Calu3 (cell line): ENCODE measurements around the gene ZIM2. TPM values are rescaled to one million over a fixed set of nuclear protein-coding genes. Genes with fewer than 3 reads are reported as not detected.

ENCODE experiments used
- BruUV-seq: library from RNA; stranded (reverse); fragments of 400-500 nt; replicated peaks from 2 replicates; lab custom pipeline; 2021; lab: Mats Ljungman, UMichigan
- CTCF ChIA-PET: fragments of 300-600 bp; sonication (Branson Sonifier 250); formaldehyde crosslinking; loops from one replicate; lab custom pipeline; 2022; ENCODE audit warnings: antibody characterized with exemption; lab: Charles Lee
- DNase-seq: peaks from one replicate; pipeline ENCODE4 v3.0.0; 2022
- H3K27ac Mint-ChIP-seq: one replicate; pipeline ENCODE4 v1.8.0; 2022; ENCODE audit warnings: mixed read lengths; ENCODE audit not compliant: unreplicated experiment
- H3K27me3 Mint-ChIP-seq: one replicate; pipeline ENCODE4 v1.8.0; 2022; ENCODE audit warnings: mixed read lengths; ENCODE audit not compliant: unreplicated experiment
- H3K36me3 Mint-ChIP-seq: one replicate; pipeline ENCODE4 v1.8.0; 2022; ENCODE audit warnings: mild to moderate bottlenecking, moderate library complexity, mixed read lengths; ENCODE audit not compliant: insufficient read depth, unreplicated experiment
- H3K4me1 Mint-ChIP-seq: one replicate; pipeline ENCODE4 v1.8.0; 2022; ENCODE audit warnings: mild to moderate bottlenecking, low read depth, mixed read lengths; ENCODE audit not compliant: unreplicated experiment
- H3K4me3 Mint-ChIP-seq: one replicate; pipeline ENCODE4 v1.8.0; 2022; ENCODE audit warnings: mild to moderate bottlenecking, low read depth, moderate library complexity, mixed read lengths; ENCODE audit not compliant: unreplicated experiment
- H3K9me3 Mint-ChIP-seq: one replicate; pipeline ENCODE4 v1.8.0; 2022; ENCODE audit warnings: low read depth, mixed read lengths; ENCODE audit not compliant: unreplicated experiment
- intact Hi-C: fragments of 100-400 bp; cut with micrococcal nuclease; formaldehyde crosslinking; loops from one replicate; pipeline ENCODE4 v1.10.0; 2022; ENCODE audit not compliant: unreplicated experiment
- total RNA-seq: library from RNA; stranded (reverse); gene quantifications from 2 replicates; pipeline ENCODE4 v1.2.3, GENCODE V29; 2022
- TF ChIP-seq, protein P1 (sequence below): fragments of 200-600 bp; IDR thresholded peaks from one replicate; pipeline ENCODE4 v1.8.0; 2022; ENCODE audit warnings: antibody characterized with exemption; ENCODE audit not compliant: unreplicated experiment

ZIM2 gene
- total RNA-seq, 1 experiment from 2014 or later = not detected

DNA sequence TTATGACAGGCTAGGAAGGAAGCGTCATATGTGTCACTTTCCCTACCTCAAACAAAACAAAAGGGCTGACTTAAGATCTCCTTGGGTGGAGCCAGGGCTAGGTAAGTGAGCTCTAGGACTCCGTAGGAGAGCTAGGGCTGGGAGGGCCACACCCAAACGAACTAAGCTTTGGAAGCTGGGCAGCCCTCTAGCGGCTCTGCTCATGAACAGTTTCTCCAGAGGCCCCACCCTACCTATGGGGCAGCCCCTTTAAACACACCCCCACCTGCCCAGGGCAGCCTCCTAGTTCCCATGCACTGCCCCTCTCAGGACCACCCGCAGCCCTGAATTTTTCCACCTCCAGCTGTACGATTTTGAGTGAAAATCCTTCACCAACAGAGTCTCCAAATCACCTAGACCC is 3.5 kb downstream of the ZIM2 start:
- CTCF ChIA-PET = interaction anchor here (0.6 kb wide), 1 partner anchor 237 kb away, joined by 4 read pairs; no protein-coding TSS in a partner anchor
- TF ChIP-seq, protein P1, sequence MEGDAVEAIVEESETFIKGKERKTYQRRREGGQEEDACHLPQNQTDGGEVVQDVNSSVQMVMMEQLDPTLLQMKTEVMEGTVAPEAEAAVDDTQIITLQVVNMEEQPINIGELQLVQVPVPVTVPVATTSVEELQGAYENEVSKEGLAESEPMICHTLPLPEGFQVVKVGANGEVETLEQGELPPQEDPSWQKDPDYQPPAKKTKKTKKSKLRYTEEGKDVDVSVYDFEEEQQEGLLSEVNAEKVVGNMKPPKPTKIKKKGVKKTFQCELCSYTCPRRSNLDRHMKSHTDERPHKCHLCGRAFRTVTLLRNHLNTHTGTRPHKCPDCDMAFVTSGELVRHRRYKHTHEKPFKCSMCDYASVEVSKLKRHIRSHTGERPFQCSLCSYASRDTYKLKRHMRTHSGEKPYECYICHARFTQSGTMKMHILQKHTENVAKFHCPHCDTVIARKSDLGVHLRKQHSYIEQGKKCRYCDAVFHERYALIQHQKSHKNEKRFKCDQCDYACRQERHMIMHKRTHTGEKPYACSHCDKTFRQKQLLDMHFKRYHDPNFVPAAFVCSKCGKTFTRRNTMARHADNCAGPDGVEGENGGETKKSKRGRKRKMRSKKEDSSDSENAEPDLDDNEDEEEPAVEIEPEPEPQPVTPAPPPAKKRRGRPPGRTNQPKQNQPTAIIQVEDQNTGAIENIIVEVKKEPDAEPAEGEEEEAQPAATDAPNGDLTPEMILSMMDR = no peak
- H3K4me3 Mint-ChIP-seq = no peak overlapping the region
- intact Hi-C loops = no loop called here
- H3K4me1 Mint-ChIP-seq = no peaks in the 10 kb centered on the region
- no peak for DNase-seq
- no peaks in the 10 kb centered on the region for H3K27me3 Mint-ChIP-seq
- no peaks in the 10 kb centered on the region for H3K36me3 Mint-ChIP-seq
- no peak overlapping the region for H3K27ac Mint-ChIP-seq
- no TSS peak for BruUV-seq
- peaks cover 29% of the 10 kb centered on the region for H3K9me3 Mint-ChIP-seq

DNA sequence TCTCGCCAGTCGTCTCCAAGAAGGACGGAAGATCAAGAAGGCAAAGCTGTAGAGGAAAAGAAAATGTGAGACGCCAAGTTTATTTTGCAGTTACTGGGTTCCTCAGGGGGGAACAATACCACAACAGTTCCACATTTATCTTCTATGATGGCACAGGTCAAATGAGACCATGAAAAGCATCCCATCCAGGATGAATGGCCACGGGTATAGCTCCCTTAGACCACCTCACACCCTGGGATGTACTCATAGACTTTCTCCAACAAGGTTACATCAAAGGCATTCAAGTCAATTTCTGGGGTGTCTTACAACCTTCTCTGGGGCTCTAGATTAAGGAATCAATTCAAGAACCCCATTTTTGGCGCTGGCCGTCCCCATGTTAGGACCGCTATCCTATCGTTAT is 4.5 kb downstream of the ZIM2 start:
- H3K4me3 Mint-ChIP-seq = no peak overlapping the region
- H3K9me3 Mint-ChIP-seq = peaks cover 26% of the 10 kb centered on the region
- no peak for DNase-seq
- no peaks in the 10 kb centered on the region for H3K4me1 Mint-ChIP-seq
- BruUV-seq = no TSS peak
- intact Hi-C loops = no loop called here
- no peak overlapping the region for H3K27ac Mint-ChIP-seq
- no peaks in the 10 kb centered on the region for H3K36me3 Mint-ChIP-seq
- H3K27me3 Mint-ChIP-seq = no peaks in the 10 kb centered on the region
- TF ChIP-seq, protein P1 = no peak
- CTCF ChIA-PET = interaction anchor here (0.6 kb wide), 1 partner anchor 909 kb away, joined by 4 read pairs; no protein-coding TSS in a partner anchor

DNA sequence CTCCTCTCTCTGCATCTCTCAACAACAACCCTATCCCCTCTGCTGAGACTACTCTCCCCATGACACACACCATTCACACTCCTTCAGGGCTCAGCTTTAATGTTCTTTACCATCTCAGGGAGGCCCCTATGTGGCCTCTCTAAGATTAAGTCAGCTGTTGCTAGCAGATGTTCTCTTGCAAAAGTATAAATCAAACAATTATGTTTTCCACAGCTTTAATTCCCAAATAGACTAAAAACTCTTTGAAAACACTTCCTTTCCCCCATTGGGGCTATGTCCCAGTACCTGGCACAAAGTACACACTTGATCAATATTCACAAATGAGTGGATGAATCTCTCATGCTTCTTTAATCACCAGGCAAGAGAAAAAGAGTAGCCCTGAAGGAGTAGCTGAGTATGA is 5.1 kb downstream of the ZIM2 start:
- peaks cover 24% of the 10 kb centered on the region for H3K9me3 Mint-ChIP-seq
- TF ChIP-seq, protein P1 = no peak
- H3K4me1 Mint-ChIP-seq = no peaks in the 10 kb centered on the region
- BruUV-seq = no TSS peak
- H3K4me3 Mint-ChIP-seq = no peak overlapping the region
- CTCF ChIA-PET = no interaction called here
- no peaks in the 10 kb centered on the region for H3K36me3 Mint-ChIP-seq
- intact Hi-C loops = no loop called here
- no peak overlapping the region for H3K27ac Mint-ChIP-seq
- H3K27me3 Mint-ChIP-seq = no peaks in the 10 kb centered on the region
- no peak for DNase-seq

DNA sequence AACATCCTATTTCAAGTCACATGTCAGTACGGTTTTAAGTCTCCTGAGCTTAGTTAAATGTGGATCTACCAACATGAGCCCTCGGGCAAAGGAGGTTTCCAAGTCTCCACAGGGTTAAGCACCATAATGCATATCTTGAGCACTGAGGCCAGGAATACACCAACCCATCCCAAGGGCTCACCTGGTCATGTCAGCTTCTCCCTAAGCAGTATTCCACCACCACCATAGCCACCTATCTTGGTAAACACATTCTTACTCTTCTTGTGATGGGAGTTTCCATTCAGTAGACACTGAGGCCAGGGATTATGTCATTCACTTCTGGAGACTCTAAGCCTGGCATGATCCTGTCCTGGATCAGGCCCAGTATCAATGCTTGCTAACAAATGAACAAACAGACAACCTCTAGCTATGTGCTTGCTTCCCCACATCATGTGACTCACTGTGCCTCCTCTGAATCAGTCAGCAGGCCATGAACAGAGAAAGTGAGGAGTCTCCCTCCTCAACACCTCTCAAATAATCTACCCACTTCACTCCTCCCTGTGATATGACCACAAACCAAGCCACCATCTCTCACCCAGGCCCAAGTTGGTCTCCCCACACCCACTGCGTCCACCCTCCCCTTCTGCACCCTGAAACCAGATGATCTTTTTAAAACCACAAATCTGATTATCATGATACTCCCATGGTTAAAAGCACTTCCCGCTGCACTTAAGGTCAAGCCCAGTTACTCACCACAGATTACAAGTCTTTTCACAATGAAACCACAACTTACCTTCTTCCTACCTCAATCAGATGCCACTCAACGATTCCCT is 5.8 kb downstream of the ZIM2 start:
- Mint-ChIP-seq H3K27me3 (no peaks in the 10 kb centered on the region), H3K9me3 (peaks cover 24% of the 10 kb centered on the region), H3K27ac (no peak overlapping the region), H3K4me1 (no peaks in the 10 kb centered on the region), H3K4me3 (no peak overlapping the region), H3K36me3 (no peaks in the 10 kb centered on the region)
- no TSS peak for BruUV-seq
- no peak for DNase-seq
- CTCF ChIA-PET = no interaction called here
- intact Hi-C loops = no loop called here
- TF ChIP-seq, protein P1 = no peak
